ENCODE measurements around the gene ERC2.

GRCh38 chr3:56205406-56205805, 262.9 kb downstream of the ERC2 start:
- no peak for TF ChIP-seq CTCF (IDR thresholded peaks at IDR 0.05)
- TF ChIP-seq POLR2AphosphoS5 (IDR thresholded peaks at IDR 0.05): no peak
